Keratinocyte (primary cell): ENCODE measurements around the gene NDUFS7.

Experiments used
- CTCF ChIP-seq, 3 experiments: IDR thresholded peaks in 1 of 3; conservative IDR thresholded peaks in 1 of 3; optimal IDR thresholded peaks in 1 of 3; 2 replicates in 2 of 3; 3 replicates in 1 of 3; pipeline versions ENCODE3 to v1.5.1; 2011; ENCODE audit warnings: low read length in 3 of 3, mild to moderate bottlenecking in 3 of 3, moderate library complexity in 2 of 3, control low read depth in 1 of 3, inconsistent platforms in 1 of 3; ENCODE audit not compliant: insufficient read depth in 2 of 3; ENCODE audit errors: extremely low read depth in 1 of 3
- EZH2 ChIP-seq: IDR thresholded peaks from one replicate; pipeline ENCODE4 v1.6.1; 2012; ENCODE audit warnings: inconsistent platforms, mild to moderate bottlenecking, low read length, moderate library complexity

DNA sequence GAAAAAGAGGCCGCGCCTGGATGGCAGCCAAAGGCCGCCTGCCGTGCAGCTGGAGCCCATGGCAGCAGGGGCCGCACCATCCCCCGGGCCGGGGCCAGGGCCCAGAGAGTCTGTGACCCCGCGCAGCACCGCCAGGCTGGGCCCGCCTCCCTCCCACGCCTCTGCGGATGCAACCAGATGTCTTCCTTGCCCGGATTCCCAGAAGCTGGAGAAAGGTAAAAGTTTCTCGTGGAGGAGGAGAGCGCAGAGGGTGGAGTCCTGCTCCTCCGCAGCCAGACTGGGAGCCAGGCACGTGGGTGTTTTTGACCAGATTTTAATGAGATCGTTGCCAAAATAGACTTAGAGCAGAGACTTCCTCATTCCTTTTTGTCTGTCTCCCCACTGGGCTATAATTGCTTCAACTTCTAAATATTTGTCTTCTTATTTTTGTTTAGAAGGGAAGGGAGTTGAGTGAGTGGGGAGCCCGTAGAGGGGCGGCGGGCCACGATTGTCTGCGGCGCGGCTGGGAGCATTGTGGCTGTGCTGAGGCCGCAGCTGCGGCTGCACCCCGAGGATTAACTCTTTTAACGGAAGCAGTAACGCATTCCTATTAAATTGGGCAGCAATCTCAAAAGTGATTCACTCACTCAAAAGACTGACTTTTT is 22.8 kb upstream of the NDUFS7 start:
- no peak for TF ChIP-seq CTCF (optimal IDR thresholded peaks at IDR 0.05 in 1 of 3, IDR thresholded peaks at IDR 0.05 in 1 of 3, conservative IDR thresholded peaks at IDR 0.05 in 1 of 3; ENCODE audit: extremely low read depth in 1 of 3, insufficient read depth in 2 of 3, low read length in 3 of 3)
- TF ChIP-seq EZH2, result no peak
